ENCODE data around the gene CENPN. TPM values are rescaled to one million over a fixed set of nuclear protein-coding genes. Genes with fewer than 3 reads are reported as not detected.

Gene CENPN
- total and polyA plus RNA-seq, 2 of the 13 experiments (the other 11 are each of a cell fraction or from before 2014, with no cell fraction given) = 29.7 to 129 TPM

DNA sequence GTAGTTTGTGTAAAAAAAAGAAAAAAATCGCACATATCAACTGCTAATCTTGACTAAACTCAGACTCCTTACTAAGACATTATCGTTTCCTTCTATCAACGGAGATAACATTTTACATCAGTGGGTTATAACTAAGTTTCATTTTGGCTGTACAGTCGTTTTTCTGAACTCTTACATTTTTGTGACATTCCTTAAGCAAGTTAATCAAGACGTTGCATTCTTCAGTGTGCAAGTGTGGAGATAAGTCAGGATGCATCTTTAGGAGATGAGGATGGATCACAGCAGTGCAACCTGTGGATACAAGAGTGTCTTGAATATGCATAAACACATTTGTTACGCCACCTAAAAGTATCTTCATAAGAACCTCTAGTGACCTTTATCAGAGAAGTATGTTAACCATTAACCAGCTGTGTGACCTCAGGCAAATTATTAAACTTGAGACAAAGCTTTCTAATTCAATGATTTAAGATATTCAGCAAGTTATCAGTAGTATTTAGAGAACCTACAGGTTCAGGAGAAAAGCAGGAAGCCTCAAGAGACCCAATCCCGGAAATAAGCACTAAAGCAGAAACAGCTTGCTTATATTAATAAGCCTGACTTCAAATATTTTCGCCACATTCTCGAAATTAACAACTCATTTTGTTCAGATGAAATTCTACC is 9.7 kb upstream of the CENPN start (continued):
- TF ChIP-seq, protein P1, sequence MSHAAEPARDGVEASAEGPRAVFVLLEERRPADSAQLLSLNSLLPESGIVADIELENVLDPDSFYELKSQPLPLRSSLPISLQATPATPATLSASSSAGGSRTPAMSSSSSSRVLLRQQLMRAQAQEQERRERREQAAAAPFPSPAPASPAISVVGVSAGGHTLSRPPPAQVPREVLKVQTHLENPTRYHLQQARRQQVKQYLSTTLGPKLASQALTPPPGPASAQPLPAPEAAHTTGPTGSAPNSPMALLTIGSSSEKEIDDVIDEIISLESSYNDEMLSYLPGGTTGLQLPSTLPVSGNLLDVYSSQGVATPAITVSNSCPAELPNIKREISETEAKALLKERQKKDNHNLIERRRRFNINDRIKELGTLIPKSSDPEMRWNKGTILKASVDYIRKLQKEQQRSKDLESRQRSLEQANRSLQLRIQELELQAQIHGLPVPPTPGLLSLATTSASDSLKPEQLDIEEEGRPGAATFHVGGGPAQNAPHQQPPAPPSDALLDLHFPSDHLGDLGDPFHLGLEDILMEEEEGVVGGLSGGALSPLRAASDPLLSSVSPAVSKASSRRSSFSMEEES (CRISPR knock-in tag; IDR thresholded peaks at IDR 0.05) = no peak
- TF ChIP-seq ZNF142 (CRISPR knock-in tag; IDR thresholded peaks at IDR 0.05) = no peak
- no peak for TF ChIP-seq NFKB2 (CRISPR knock-in tag; IDR thresholded peaks at IDR 0.05; ENCODE audit: borderline replicate concordance)
- no peak for TF ChIP-seq JUNB (CRISPR knock-in tag; IDR thresholded peaks at IDR 0.05; ENCODE audit: borderline replicate concordance)
- peak; percentile 56 for TF ChIP-seq TEAD3 (CRISPR knock-in tag; optimal IDR thresholded peaks at IDR 0.05; ENCODE audit: borderline replicate concordance)

All from HepG2 (cell line).